A673 (cell line): ENCODE measurements around the gene SEC31B.

ENCODE experiments used
- EZH2 ChIP-seq: fragments of 200-600 bp; sonication (generic); IDR thresholded peaks from 2 replicates; pipeline ENCODE4 v1.6.1; 2017; ENCODE audit warnings: borderline replicate concordance, low read depth, mild to moderate bottlenecking, mixed read lengths, antibody characterized with exemption, low read length; ENCODE audit not compliant: poor library complexity, severe bottlenecking
- TF ChIP-seq, protein P1 (sequence below): fragments of 300-800, 200-600 bp; sonication (generic); conservative IDR thresholded peaks from 2 replicates; pipeline ENCODE4 v1.5.1; 2017; ENCODE audit warnings: low read depth, mild to moderate bottlenecking, antibody characterized with exemption, low read length, moderate library complexity, mixed read lengths

GRCh38 chr10:100562008-100562672 lies 42.5 kb upstream of the SEC31B start:
- TF ChIP-seq, protein P1, sequence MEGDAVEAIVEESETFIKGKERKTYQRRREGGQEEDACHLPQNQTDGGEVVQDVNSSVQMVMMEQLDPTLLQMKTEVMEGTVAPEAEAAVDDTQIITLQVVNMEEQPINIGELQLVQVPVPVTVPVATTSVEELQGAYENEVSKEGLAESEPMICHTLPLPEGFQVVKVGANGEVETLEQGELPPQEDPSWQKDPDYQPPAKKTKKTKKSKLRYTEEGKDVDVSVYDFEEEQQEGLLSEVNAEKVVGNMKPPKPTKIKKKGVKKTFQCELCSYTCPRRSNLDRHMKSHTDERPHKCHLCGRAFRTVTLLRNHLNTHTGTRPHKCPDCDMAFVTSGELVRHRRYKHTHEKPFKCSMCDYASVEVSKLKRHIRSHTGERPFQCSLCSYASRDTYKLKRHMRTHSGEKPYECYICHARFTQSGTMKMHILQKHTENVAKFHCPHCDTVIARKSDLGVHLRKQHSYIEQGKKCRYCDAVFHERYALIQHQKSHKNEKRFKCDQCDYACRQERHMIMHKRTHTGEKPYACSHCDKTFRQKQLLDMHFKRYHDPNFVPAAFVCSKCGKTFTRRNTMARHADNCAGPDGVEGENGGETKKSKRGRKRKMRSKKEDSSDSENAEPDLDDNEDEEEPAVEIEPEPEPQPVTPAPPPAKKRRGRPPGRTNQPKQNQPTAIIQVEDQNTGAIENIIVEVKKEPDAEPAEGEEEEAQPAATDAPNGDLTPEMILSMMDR = peak; percentile 99
- no peak for TF ChIP-seq EZH2
